Smooth muscle cell (in vitro differentiated cells): ENCODE data around the gene RASGRP2. TPM values are rescaled to one million over a fixed set of nuclear protein-coding genes. Genes with fewer than 3 reads are reported as not detected.

Experiments
- DNase-seq: peaks from one replicate; lab custom pipeline; 2025; ENCODE audit not compliant: unreplicated experiment; lab: John Stamatoyannopoulos, UW
- H2AFZ ChIP-seq: fragments of 200-600 bp; sonication (generic); 2 replicates; pipeline ENCODE4 v1.6.0; 2016; ENCODE audit warnings: antibody characterized with exemption, low read depth, mild to moderate bottlenecking
- H3F3A ChIP-seq: fragments of 200-600 bp; sonication (generic); 2 replicates; pipeline ENCODE4 v1.6.0; 2017; ENCODE audit warnings: antibody characterized with exemption, low read depth
- H3K27ac ChIP-seq: fragments of 200-600 bp; sonication (generic); 2 replicates; pipeline ENCODE4 v1.5.1; 2016; ENCODE audit warnings: low read depth, mild to moderate bottlenecking
- H3K27me3 ChIP-seq: fragments of 200-600 bp; sonication (generic); 2 replicates; pipeline ENCODE4 v1.6.1; 2016; ENCODE audit warnings: low read depth, mild to moderate bottlenecking
- H3K36me3 ChIP-seq: fragments of 200-600 bp; sonication (generic); 2 replicates; pipeline ENCODE4 v1.5.1; 2016; ENCODE audit warnings: low read depth
- H3K4me1 ChIP-seq: fragments of 200-600 bp; sonication (generic); 2 replicates; pipeline ENCODE4 v1.5.1; 2016; ENCODE audit warnings: low read depth
- H3K4me2 ChIP-seq: fragments of 200-600 bp; sonication (generic); 2 replicates; pipeline ENCODE4 v1.6.0; 2016; ENCODE audit warnings: mild to moderate bottlenecking
- H3K4me3 ChIP-seq: fragments of 200-600 bp; sonication (generic); 2 replicates; pipeline ENCODE4 v1.5.1; 2016; ENCODE audit warnings: mild to moderate bottlenecking
- H3K79me2 ChIP-seq: fragments of 200-600 bp; sonication (generic); 2 replicates; pipeline ENCODE4 v1.6.0; 2016; ENCODE audit warnings: low read depth, mild to moderate bottlenecking
- H3K9ac ChIP-seq: fragments of 200-600 bp; sonication (generic); 2 replicates; pipeline ENCODE4 v1.6.0; 2016; ENCODE audit warnings: low read depth
- H3K9me3 ChIP-seq: fragments of 200-600 bp; sonication (generic); replicated peaks from 2 replicates; pipeline ENCODE4 v1.5.1; 2016; ENCODE audit warnings: low read depth
- H4K20me1 ChIP-seq: fragments of 200-600 bp; sonication (generic); 2 replicates; pipeline ENCODE4 v1.6.0; 2016; ENCODE audit warnings: low read depth
- CTCF ChIP-seq: fragments of 200-600 bp; sonication (generic); IDR thresholded peaks from 2 replicates; pipeline ENCODE4 v1.5.1; 2017; ENCODE audit warnings: borderline replicate concordance, mild to moderate bottlenecking, antibody characterized with exemption; ENCODE audit not compliant: insufficient read depth, poor library complexity, severe bottlenecking
- WGBS: methylation state at CpG from one replicate; pipeline ENCODE4 v1.1.7; 2016; ENCODE audit warnings: low lambda C conversion rate; 5-methylcytosine and 5-hydroxymethylcytosine counted together
- polyA plus RNA-seq: library from polyadenylated mRNA; unstranded; fragments of >200 nt; fragmentation: Nextera tagmentation; extraction: Ambion mirVana; gene quantifications from 2 replicates; pipeline ENCODE4 v1.2.1, GENCODE V29; 2016
- total RNA-seq: library from RNA; depleted of rRNA; stranded (reverse); fragments of >200 nt; gene quantifications from 2 replicates; pipeline ENCODE4 v1.2.3, GENCODE V29; 2014

The RASGRP2 gene
- total and polyA plus RNA-seq, 2 experiments from 2014 or later, result 0.78 to 2.9 TPM

DNA sequence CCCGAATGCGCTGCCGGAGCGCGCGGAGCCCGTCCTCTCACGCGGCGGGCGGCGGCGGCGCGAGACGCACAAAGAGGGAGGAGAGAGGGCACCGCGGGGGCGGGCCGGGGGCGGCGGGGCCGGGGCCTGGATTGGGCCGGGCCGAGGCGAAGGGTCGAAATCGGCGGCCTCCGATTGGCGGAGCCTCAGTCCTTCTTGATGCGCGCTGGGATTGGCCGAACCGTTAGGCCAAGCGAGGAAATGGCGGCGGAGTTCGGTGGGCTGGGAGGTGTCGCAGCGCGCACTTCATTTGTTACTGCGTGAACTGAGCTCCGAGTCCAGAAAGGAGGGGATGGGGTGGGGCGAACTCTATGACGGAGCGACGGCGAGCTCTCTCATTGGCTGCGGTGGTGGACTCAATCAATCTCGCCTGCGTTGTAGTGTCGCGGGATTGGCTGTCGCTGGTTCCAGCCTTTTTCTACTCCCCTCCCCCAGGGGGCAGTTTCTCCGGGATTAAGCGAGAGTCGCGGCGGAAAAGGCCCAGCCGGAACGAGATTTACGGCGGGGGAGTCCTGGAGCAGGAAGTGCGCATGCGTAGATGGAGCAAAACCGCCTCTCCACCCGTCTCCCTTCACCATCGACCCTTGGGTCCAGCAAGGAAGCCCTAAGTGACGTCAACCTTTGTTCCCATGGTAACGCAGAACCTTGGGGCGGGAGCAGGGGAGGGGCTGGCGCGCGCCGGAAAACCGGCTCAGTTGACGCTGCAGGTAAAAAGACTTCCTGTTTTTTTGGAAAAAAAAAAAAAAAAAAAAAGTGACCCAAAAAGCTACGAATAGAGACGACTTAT, 34.7 kb upstream of the RASGRP2 start, which contains the start of gene SF1:
SF1 (minus strand) TSS at position 70 of the 826 bp plus-strand sequence. CDS start 150 bp downstream, outside the sequence.
- Histone ChIP-seq H3K9ac (peak within 1 kb of the TSS; percentile 93), H3K4me2 (peak within 1 kb of the TSS; percentile 99), H2AFZ (peak within 1 kb of the TSS; percentile 85), H3K4me3 (peak within 1 kb of the TSS; percentile 96), H3K27ac (peak within 1 kb of the TSS; percentile 96), H3K27me3 (no peaks in the 10 kb centered on the region), H3K9me3 (no peaks in the 10 kb centered on the region), H4K20me1 (peaks cover 39% of the 10 kb centered on the region), H3K36me3 (peaks cover 16% of the 10 kb centered on the region), H3F3A (peaks cover 25% of the 10 kb centered on the region), H3K79me2 (peaks cover 39% of the 10 kb centered on the region), H3K4me1 (peaks cover 20% of the 10 kb centered on the region)
- DNase-seq, result peak; percentile 95
- TF ChIP-seq CTCF, result no peak
- whole genome bisulfite sequencing, result under 1% methylated on average over 70 of the region's 80 CpGs

DNA sequence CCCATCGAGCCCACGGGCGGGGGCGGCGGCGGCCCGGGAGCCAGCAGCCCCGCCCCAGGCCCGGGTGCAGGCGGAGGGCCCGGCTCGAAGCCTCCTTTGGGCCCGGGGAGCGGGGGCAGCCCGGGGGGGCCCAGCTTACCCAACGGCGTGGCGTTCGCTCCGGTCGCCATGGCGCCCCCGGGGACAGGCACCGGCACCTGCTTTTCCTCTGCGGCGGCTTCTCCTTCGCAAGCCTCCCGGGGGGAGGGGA, 34.2 kb upstream of the RASGRP2 start:
- 0% methylated on average over 21 of the region's 28 CpGs for WGBS
- H3K4me1 ChIP-seq, result peaks cover 20% of the 10 kb centered on the region
- peaks cover 44% of the 10 kb centered on the region for H4K20me1 ChIP-seq
- peak overlapping the region; percentile 93 for H3K9ac ChIP-seq
- no peak for DNase-seq
- peaks cover 16% of the 10 kb centered on the region for H3K36me3 ChIP-seq
- H2AFZ ChIP-seq, result no peak overlapping the region
- H3K27me3 ChIP-seq, result no peaks in the 10 kb centered on the region
- H3K4me3 ChIP-seq, result peak overlapping the region; percentile 96
- TF ChIP-seq CTCF, result no peak
- peak overlapping the region; percentile 96 for H3K27ac ChIP-seq
- H3K4me2 ChIP-seq, result peak overlapping the region; percentile 90
- peaks cover 30% of the 10 kb centered on the region for H3F3A ChIP-seq
- H3K9me3 ChIP-seq, result no peaks in the 10 kb centered on the region
- H3K79me2 ChIP-seq, result peaks cover 44% of the 10 kb centered on the region

- Histone ChIP-seq H3K27ac (peak overlapping the region; percentile 96), H3K79me2 (peaks cover 50% of the 10 kb centered on the region), H3K9me3 (no peaks in the 10 kb centered on the region), H3K9ac (peak overlapping the region; percentile 93), H3K27me3 (no peaks in the 10 kb centered on the region), H3K4me3 (peak overlapping the region; percentile 96), H3K4me2 (peak overlapping the region; percentile 99), H3K4me1 (peaks cover 20% of the 10 kb centered on the region), H3F3A (peaks cover 30% of the 10 kb centered on the region), H3K36me3 (peaks cover 16% of the 10 kb centered on the region), H2AFZ (no peak overlapping the region), H4K20me1 (peaks cover 49% of the 10 kb centered on the region)
- no peak for TF ChIP-seq CTCF
- WGBS, result under 1% methylated on average over 69 of the region's 98 CpGs
- DNase-seq, result peak; percentile 66
Measured at GRCh38 chr11:64777449-64778222, 33.7 kb upstream of the RASGRP2 start.
